ENCODE data around the gene CFAP57. TPM values are rescaled to one million over a fixed set of nuclear protein-coding genes. Genes with fewer than 3 reads are reported as not detected.

The CFAP57 gene
- total and polyA plus RNA-seq, 9 donors, result 0.04 to 0.36 (median 0.24) TPM

DNA sequence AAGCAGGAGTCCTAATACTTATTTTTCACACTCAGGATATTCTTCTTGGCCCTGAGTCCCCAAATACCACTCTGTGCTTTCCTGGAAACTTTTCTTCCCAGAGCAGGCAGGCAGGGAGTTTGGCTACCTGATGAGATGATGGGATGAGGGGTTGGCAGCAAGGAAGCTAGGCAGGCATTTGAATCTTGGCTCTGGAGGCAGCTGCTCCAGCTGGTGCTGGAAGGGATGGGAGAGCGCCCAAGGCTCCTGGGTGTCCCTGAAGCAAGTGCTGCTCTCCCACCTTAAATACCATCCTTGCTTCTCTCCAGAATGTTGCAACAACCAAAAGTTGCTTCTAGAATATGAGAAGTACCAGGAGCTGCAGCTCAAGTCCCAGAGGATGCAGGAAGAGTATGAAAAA lies 49.7 kb downstream of the CFAP57 start:
- Histone ChIP-seq H3K36me3 (ENCODE audit: control insufficient read depth, insufficient read depth, low read length) (no peaks in the 10 kb centered on the region), H3K27me3 (ENCODE audit: control insufficient read depth, insufficient read depth, low read length) (no peaks in the 10 kb centered on the region), H3K4me3 (ENCODE audit: low read length) (no peak overlapping the region), H3K9me3 (replicated peaks; ENCODE audit: control insufficient read depth, low read depth, low read length) (no peaks in the 10 kb centered on the region), H3K4me1 (ENCODE audit: control insufficient read depth, insufficient read depth, low read length) (no peaks in the 10 kb centered on the region), H3K27ac (ENCODE audit: low read length) (no peak overlapping the region)
- no CpG with 5 or more reads among the region's 1 CpG for WGBS (ENCODE audit: insufficient coverage)
- no peak for DNase-seq

DNA sequence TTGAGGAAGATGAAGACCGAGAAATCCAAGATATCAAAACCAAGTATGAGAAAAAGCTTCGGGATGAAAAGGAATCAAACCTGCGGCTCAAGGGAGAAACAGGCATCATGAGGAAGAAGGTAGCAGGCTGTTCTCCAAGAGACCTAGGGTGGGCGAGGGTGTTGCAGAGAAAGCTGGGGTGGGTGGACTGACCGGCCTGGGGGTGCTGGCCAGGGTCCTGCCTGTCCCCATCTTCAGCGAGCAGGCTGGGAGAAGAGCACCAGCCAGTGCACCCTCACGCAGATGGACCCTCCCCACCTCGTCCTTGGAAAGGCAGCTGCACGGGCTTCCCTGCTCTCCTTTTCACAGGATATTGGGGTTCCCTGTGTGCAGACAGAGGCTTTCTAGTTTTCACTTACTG lies 50.7 kb downstream of the CFAP57 start:
- DNase-seq, result no peak
- Histone ChIP-seq H3K36me3 (ENCODE audit: control insufficient read depth, insufficient read depth, low read length) (no peaks in the 10 kb centered on the region), H3K27me3 (ENCODE audit: control insufficient read depth, insufficient read depth, low read length) (no peaks in the 10 kb centered on the region), H3K4me1 (ENCODE audit: control insufficient read depth, insufficient read depth, low read length) (no peaks in the 10 kb centered on the region), H3K27ac (ENCODE audit: low read length) (no peak overlapping the region), H3K9me3 (replicated peaks; ENCODE audit: control insufficient read depth, low read depth, low read length) (no peaks in the 10 kb centered on the region), H3K4me3 (ENCODE audit: low read length) (no peak overlapping the region)
- 83% methylated on average over 3 of the region's 9 CpGs for WGBS (ENCODE audit: insufficient coverage)

DNA sequence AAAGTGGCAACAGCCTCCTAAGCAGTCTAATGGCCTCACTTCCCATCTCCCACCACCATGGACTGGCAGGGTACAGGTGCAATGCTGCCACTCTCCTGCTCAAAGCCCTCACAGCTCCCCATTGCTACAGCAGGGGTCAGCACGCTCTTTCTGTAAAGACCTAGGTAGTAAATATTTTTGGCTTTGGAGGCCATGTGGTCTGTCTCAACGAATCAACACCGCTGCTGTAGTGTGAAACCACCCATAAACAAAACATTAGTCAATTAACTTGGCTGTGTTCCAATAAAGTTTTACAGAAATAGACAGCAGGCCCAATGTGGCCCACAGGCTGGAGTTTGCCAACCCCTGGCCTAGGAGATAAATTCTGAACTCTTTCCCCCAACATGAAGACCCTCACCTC lies 53.0 kb downstream of the CFAP57 start:
- H3K4me1 ChIP-seq (ENCODE audit: control insufficient read depth, insufficient read depth, low read length), result no peaks in the 10 kb centered on the region
- no CpG with 5 or more reads among the region's 3 CpGs for WGBS (ENCODE audit: insufficient coverage)
- no peak overlapping the region for H3K4me3 ChIP-seq (ENCODE audit: low read length)
- no peak for DNase-seq
- H3K27me3 ChIP-seq (ENCODE audit: control insufficient read depth, insufficient read depth, low read length), result no peaks in the 10 kb centered on the region
- H3K9me3 ChIP-seq (replicated peaks; ENCODE audit: control insufficient read depth, low read depth, low read length), result no peaks in the 10 kb centered on the region
- H3K27ac ChIP-seq (ENCODE audit: low read length), result no peak overlapping the region
- no peaks in the 10 kb centered on the region for H3K36me3 ChIP-seq (ENCODE audit: control insufficient read depth, insufficient read depth, low read length)

DNA sequence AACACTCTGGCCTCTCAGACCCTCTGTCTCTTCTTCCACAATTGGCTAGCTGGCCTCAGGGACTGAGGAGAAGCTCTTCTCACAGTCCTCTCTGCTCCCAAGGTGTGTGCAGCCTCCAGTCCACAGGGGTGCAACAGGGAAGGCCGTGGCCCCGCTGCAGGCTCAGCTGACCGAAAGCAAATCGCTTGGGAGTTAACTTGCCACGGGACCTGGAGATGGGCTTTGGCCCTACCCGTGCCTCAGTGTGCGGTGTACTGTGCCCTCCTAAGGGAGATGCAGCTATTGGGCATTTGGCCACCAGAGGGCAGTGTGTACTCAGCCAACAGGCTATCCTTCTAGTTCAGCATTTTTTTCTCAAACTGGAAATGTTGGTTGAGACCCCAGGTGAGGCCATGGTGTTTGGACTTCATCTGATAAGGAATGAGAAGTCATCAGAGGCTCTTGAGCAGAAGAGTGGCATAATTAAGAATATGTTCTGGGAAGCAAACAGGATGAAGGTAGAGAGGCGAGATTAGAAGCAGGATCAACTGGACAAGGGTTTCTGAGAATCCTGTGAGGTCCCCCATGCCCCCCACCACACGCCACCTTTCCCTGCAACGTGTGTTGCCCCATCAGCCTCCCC lies 55.1 kb downstream of the CFAP57 start:
- H3K36me3 ChIP-seq (ENCODE audit: control insufficient read depth, insufficient read depth, low read length), result no peaks in the 10 kb centered on the region
- WGBS (ENCODE audit: insufficient coverage), result 23% methylated on average over 9 of the region's 10 CpGs

DNA sequence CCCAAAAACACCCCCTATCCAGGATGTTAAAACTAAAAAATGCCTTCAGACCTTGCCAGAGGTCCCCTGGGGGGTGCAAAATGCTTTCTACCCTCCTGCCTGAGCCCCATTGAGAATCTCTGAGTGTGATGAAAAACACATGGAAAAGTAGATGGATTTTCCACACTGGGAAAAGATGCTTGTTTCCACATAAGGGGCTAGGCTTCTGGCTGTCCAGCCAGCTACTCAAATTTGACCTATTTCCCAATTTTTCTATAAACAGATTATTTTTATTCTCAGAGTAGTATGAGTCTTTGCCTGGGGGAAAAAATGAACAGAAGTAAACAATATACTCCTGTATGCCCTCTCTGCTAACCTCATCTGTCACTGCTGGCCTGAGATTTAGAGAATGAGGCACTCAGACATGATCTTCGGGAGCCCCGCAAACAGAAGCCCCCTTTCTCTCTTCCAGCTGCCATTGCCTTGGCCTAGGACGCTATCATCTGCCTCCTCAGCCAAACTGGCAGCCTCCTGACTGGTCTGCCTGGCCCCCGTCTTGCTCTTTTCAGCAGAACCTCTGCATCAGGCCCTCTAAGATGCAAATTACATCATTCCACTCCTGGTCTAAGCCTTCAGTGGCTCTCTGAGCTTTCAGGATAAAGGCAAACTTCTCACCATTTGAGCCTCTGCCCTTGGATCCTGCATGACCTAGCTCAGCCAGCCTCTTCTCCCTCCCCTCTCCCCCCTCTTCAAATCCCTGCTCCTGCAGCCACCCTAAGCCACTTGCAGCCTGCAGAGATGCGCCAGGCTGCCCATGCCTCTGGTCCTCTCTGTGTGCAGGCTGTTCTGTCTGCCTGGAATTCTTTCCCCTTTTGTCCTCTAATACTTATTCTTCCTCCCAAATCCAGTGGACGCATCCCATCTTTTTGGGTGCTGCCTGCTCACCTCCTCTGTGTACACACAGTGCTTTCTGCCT lies 58.0 kb downstream of the CFAP57 start:
- 42% methylated on average over 6 of the region's 6 CpGs for WGBS (ENCODE audit: insufficient coverage)
- no peaks in the 10 kb centered on the region for H3K9me3 ChIP-seq (replicated peaks; ENCODE audit: control insufficient read depth, low read depth, low read length)
- no peaks in the 10 kb centered on the region for H3K27me3 ChIP-seq (ENCODE audit: control insufficient read depth, insufficient read depth, low read length)
- H3K36me3 ChIP-seq (ENCODE audit: control insufficient read depth, insufficient read depth, low read length), result no peaks in the 10 kb centered on the region
- H3K27ac ChIP-seq (ENCODE audit: low read length), result peak overlapping the region; percentile 48
- DNase-seq, result peak; percentile 85
- peaks cover 9% of the 10 kb centered on the region for H3K4me1 ChIP-seq (ENCODE audit: control insufficient read depth, insufficient read depth, low read length)
- H3K4me3 ChIP-seq (ENCODE audit: low read length), result no peak overlapping the region

More for the DNA sequence above, 55.1 kb downstream of the CFAP57 start:
- Histone ChIP-seq H3K4me1 (ENCODE audit: control insufficient read depth, insufficient read depth, low read length) (peaks cover 4% of the 10 kb centered on the region), H3K4me3 (ENCODE audit: low read length) (no peak overlapping the region), H3K9me3 (replicated peaks; ENCODE audit: control insufficient read depth, low read depth, low read length) (no peaks in the 10 kb centered on the region), H3K27me3 (ENCODE audit: control insufficient read depth, insufficient read depth, low read length) (no peaks in the 10 kb centered on the region), H3K27ac (ENCODE audit: low read length) (no peak overlapping the region)
- DNase-seq, result peak; percentile 79

DNA sequence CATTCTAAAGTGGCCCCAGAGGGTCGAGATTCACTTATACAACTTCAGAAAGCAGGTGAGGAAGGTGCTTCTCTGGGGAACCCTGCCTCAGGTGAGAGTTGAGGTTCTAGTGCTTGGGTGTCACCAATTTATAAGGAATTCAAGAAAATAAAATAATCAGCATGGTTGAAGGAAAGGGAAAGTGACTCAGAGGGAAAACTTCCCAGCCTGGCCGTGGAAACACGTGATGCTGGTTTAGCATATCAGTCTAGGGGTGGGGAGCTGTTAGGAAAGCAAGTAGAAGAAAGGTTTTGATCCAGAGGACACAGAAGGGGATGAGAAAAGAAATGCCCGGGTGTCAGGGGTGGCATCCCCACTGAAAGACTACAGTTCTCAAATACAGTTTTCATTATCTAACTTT lies 59.9 kb downstream of the CFAP57 start:
- no peak overlapping the region for H3K4me3 ChIP-seq (ENCODE audit: low read length)
- no peaks in the 10 kb centered on the region for H3K9me3 ChIP-seq (replicated peaks; ENCODE audit: control insufficient read depth, low read depth, low read length)
- WGBS (ENCODE audit: insufficient coverage), result 25% methylated on average over 2 of the region's 4 CpGs
- peak; percentile 15 for DNase-seq
- peaks cover 9% of the 10 kb centered on the region for H3K4me1 ChIP-seq (ENCODE audit: control insufficient read depth, insufficient read depth, low read length)
- no peaks in the 10 kb centered on the region for H3K36me3 ChIP-seq (ENCODE audit: control insufficient read depth, insufficient read depth, low read length)
- no peaks in the 10 kb centered on the region for H3K27me3 ChIP-seq (ENCODE audit: control insufficient read depth, insufficient read depth, low read length)
- no peak overlapping the region for H3K27ac ChIP-seq (ENCODE audit: low read length)

DNA sequence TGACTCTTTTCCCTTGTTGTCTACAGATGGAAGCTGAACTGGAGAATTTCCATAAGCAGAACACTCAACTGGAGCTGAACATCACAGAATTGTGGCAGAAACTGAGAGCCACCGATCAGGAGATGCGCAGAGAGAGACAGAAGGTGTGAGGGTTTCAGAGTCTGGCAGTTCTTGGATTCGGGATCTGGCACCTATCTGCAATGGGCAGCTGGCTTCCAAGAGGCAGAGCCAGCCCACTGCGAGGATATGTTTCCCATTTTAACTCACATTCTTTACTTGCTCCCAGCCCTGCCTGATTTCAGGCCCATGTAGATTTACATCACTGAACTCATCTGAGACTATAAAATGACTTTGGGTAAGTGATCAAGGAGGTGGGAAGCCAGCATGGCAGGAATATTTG lies 60.4 kb downstream of the CFAP57 start:
- H3K4me1 ChIP-seq (ENCODE audit: control insufficient read depth, insufficient read depth, low read length), result peaks cover 9% of the 10 kb centered on the region
- no peaks in the 10 kb centered on the region for H3K9me3 ChIP-seq (replicated peaks; ENCODE audit: control insufficient read depth, low read depth, low read length)
- no peak overlapping the region for H3K27ac ChIP-seq (ENCODE audit: low read length)
- H3K4me3 ChIP-seq (ENCODE audit: low read length), result no peak overlapping the region
- DNase-seq, result peak; percentile 27
- no peaks in the 10 kb centered on the region for H3K36me3 ChIP-seq (ENCODE audit: control insufficient read depth, insufficient read depth, low read length)
- 70% methylated on average over 3 of the region's 4 CpGs for WGBS (ENCODE audit: insufficient coverage)
- H3K27me3 ChIP-seq (ENCODE audit: control insufficient read depth, insufficient read depth, low read length), result no peaks in the 10 kb centered on the region

DNA sequence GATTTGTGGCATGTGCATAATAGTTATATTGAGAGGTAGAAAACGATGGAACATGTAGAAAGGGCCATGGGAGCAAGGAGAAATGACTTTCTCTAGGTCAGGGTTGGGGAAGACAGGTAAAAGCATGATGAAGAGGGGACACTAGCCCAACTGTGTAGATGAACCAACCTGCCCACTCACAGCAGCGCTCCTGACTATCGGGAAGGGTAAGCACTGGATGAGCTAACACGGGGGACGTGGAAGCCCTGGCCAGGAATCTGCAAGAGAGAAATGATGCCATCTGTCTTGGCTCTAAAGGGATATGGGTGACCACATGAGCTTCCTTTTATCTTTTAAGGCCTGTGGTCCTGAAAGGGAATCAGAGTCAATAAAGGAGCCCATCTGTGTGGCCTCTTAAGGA lies 61.5 kb downstream of the CFAP57 start:
- Histone ChIP-seq H3K9me3 (replicated peaks; ENCODE audit: control insufficient read depth, low read depth, low read length) (no peaks in the 10 kb centered on the region), H3K27ac (ENCODE audit: low read length) (no peak overlapping the region), H3K4me1 (ENCODE audit: control insufficient read depth, insufficient read depth, low read length) (peaks cover 14% of the 10 kb centered on the region), H3K36me3 (ENCODE audit: control insufficient read depth, insufficient read depth, low read length) (no peaks in the 10 kb centered on the region), H3K27me3 (ENCODE audit: control insufficient read depth, insufficient read depth, low read length) (no peaks in the 10 kb centered on the region), H3K4me3 (ENCODE audit: low read length) (no peak overlapping the region)
- DNase-seq, result no peak
- WGBS (ENCODE audit: insufficient coverage), result 72% methylated on average over 3 of the region's 5 CpGs

DNA sequence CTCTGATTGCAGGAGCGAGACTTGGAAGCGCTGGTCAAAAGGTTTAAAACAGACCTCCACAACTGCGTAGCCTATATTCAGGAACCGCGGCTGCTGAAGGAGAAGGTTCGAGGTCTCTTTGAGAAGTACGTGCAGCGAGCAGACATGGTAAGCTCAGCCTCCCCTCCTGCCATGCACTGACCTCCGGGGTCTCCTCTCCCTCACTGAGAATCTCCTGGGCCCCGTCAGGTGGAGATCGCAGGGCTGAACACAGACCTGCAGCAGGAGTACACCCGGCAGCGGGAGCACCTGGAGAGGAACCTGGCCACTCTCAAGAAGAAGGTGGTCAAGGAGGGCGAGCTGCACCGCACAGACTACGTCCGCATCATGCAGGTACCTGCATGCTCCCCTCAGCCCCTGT lies 62.1 kb downstream of the CFAP57 start:
- no peak overlapping the region for H3K27ac ChIP-seq (ENCODE audit: low read length)
- DNase-seq, result no peak
- WGBS (ENCODE audit: insufficient coverage), result 94% methylated on average over 15 of the region's 17 CpGs
- peaks cover 16% of the 10 kb centered on the region for H3K4me1 ChIP-seq (ENCODE audit: control insufficient read depth, insufficient read depth, low read length)
- no peaks in the 10 kb centered on the region for H3K9me3 ChIP-seq (replicated peaks; ENCODE audit: control insufficient read depth, low read depth, low read length)
- no peaks in the 10 kb centered on the region for H3K27me3 ChIP-seq (ENCODE audit: control insufficient read depth, insufficient read depth, low read length)
- no peak overlapping the region for H3K4me3 ChIP-seq (ENCODE audit: low read length)
- no peaks in the 10 kb centered on the region for H3K36me3 ChIP-seq (ENCODE audit: control insufficient read depth, insufficient read depth, low read length)

DNA sequence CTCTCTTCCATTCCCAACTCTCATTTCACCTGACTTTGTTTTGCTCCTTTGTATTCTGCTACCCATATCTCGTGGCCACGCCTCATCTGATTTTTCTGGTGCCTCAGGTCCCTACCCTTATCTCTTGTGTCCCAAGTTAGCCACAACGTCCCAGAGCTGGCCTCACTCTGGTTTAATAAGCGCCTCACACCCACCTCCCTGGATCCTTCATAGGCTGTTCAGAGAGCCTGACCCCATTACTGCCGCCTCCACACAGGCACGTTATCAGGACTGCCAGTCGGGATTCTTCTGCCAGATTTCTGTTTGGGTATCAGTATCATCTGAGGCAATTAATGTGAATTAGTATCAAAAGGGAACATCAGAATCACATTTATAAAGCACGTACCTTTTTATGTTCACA lies 62.9 kb downstream of the CFAP57 start:
- no peak for DNase-seq
- Histone ChIP-seq H3K9me3 (replicated peaks; ENCODE audit: control insufficient read depth, low read depth, low read length) (no peaks in the 10 kb centered on the region), H3K4me1 (ENCODE audit: control insufficient read depth, insufficient read depth, low read length) (peaks cover 16% of the 10 kb centered on the region), H3K4me3 (ENCODE audit: low read length) (no peak overlapping the region), H3K27me3 (ENCODE audit: control insufficient read depth, insufficient read depth, low read length) (no peaks in the 10 kb centered on the region), H3K36me3 (ENCODE audit: control insufficient read depth, insufficient read depth, low read length) (no peaks in the 10 kb centered on the region), H3K27ac (ENCODE audit: low read length) (no peak overlapping the region)
- 91% methylated on average over 4 of the region's 8 CpGs for WGBS (ENCODE audit: insufficient coverage)
